ENCODE results near the gene PAPPA2.

The PAPPA2 gene

DNA sequence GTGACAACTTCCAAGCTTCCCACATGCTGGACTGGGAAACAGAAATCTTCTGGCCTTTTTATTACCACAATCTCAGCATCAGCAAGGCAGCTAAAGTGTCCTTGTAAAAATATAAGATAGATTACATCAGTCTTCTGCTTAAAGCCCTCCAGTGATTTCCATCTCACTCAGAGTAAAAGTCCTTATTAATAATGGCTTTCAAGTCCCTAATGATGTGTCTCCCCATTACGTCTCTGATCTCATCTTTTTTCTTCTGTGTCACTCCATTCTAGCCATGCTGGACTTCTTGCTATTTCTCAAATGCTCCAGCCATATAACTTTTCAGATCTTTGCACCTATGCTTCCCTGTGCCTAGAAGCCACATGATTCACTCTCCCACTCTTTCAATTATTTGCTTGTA lies 22.1 kb downstream of the PAPPA2 start:
- in situ Hi-C loops (cut with HindIII; ENCODE audit: low pct_ligation_motif_present, low pct_unique_long_range_greater_than_20kb, low sequenced_read_pairs): no loop called here
- DNase-seq: no peak

DNA sequence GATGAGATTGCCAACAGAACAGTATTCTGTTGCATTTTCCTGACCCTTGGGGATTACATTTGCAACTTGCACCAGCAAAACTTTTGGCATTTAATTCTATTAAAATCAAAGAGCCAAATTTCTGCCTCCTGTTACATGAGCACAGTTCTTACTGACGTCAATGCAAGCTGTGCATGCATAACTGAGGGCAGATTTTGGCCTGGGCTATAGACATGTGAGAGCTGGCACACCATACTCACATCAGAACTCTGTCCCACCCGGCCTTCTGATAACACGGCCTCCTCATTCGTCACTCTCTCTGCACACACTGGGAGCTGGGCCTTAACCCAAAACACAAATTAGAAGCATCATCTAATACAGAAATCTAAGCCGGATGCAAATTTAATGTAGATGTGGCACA lies 31.5 kb downstream of the PAPPA2 start:
- no peak for DNase-seq
- in situ Hi-C loops (cut with HindIII; ENCODE audit: low pct_ligation_motif_present, low pct_unique_long_range_greater_than_20kb, low sequenced_read_pairs): no loop called here

DNA sequence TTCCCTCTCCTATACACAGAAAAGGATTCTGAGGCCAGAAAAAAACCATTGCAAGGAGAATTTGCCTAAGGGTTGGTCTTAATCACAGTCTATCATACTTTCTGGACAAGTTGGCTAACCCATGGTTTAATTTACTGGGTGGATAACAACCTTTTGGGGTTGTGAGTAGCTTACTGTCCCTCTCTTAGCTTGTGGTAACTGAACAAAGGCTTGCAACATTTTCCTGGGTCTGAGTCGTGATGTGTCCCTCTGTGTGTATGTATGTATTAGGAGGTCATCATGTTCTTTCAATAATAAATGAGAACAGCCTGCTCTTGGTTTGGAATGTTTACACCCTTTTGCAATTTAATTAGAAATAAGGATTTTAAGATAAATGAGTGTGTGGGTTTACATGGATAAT lies 36.7 kb downstream of the PAPPA2 start:
- in situ Hi-C loops (cut with HindIII; ENCODE audit: low pct_ligation_motif_present, low pct_unique_long_range_greater_than_20kb, low sequenced_read_pairs): no loop called here
- DNase-seq: no peak

DNA sequence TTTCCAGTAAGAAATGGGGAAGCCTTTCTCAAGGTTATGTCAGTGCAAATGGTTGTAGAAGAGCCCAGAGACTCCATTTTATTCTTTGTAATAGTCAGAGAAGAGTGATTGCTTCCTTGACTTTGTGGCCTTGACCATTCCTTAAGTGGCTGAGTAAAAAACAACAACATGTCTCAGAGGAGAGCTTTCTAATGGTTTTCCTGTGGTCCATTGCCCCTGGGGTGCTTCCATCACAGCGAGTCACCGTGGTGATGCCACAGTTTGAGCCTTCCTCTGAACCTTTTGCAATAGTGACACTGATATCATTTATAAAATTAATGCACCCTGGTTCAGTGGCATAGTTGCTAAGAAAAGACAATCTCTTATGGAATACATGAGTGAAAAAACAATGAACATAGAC lies 38.6 kb downstream of the PAPPA2 start:
- peak; percentile 24 for DNase-seq
- in situ Hi-C loops (cut with HindIII; ENCODE audit: low pct_ligation_motif_present, low pct_unique_long_range_greater_than_20kb, low sequenced_read_pairs): no loop called here

DNA sequence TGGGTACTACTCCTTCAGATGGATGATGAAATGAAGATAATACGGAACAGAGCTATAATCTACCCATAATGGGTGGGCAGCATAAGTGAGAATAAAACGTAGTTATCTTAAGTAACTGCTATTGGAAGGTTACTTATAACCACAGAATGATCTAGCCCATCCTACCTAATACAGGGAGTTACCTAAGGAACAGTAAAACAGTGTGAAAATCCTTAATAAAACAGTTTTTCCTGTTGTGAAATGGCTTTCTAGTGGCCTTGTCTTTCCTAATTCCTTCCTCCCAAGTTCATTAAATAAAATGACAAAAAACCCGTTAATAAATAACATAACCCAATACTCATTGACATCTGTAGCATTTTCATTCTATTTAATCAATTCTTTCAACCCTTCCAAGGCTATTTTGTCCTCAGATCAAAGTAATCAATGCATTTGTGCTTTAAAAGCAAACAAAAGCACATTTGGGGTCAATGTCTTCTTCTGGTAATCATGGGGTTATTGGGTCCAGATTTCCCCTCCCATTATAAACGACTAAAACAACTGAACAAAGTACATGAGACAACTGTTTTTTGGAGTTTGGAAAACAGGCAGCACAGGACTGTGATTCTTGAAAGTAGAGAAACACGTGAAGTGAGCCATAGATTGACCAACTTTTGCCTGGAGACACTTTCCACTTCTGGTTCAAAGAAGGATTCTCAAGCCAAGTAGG lies 42.0 kb downstream of the PAPPA2 start:
- no peak for DNase-seq
- in situ Hi-C loops (cut with HindIII; ENCODE audit: low pct_ligation_motif_present, low pct_unique_long_range_greater_than_20kb, low sequenced_read_pairs): no loop called here

DNA sequence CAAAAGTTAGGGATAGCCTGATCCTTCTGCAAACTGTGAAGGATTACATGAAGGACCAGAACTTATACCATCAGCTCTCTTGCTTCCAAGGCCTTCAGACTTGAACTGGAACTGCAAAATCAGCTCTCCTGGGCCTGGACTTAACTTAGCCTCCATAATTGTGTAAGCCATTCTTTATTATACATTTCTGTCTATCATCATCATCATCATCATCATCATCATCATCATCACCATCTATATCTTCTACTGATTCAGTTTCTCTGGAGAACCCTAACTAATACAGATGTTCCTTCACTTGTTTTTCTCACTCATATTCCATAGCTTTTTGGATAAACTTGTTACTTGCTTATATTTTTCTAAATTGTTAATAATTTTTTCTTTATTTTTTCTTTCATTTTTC lies 50.0 kb downstream of the PAPPA2 start:
- in situ Hi-C loops (cut with HindIII; ENCODE audit: low pct_ligation_motif_present, low pct_unique_long_range_greater_than_20kb, low sequenced_read_pairs): no loop called here
- no peak for DNase-seq

DNA sequence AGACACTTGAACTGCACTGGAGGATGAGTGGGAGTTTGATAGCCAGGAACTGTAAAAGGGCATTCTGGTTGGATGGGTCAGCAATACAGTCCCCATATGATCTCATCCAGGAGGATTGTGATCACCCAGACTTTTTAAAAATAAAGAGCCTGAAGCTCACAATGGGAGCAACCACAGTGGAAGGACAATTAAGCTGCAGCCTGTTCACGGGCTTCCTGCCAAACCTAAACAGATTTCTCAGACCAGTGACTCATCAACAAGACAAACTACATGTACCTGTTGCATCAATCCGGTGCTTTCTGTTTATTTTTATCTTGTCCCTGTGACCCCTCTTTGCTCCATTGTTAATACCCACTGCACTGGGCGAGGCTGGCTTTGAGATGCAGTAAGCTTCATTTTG lies 52.3 kb downstream of the PAPPA2 start:
- in situ Hi-C loops (cut with HindIII; ENCODE audit: low pct_ligation_motif_present, low pct_unique_long_range_greater_than_20kb, low sequenced_read_pairs): no loop called here
- peak; percentile 55 for DNase-seq

DNA sequence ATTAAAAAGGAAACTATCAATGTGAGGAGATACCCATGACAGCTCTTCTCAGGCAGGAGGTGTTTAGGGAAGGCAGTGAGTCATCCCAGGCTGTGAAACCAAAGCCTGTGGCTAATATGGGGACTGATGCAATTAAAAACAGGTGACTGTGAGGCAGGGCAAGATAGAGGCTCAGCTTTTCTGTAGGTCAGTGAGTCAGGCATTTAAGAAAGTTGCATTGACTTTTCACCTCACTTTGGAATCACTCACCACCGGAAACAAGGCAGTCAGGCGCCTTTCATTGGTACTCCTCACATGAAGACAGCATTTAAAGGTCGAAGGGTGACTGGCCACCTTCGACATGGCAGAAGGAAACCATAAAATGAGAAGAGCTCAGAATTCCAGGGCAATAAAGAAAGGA lies 54.5 kb downstream of the PAPPA2 start:
- in situ Hi-C loops (cut with HindIII; ENCODE audit: low pct_ligation_motif_present, low pct_unique_long_range_greater_than_20kb, low sequenced_read_pairs): no loop called here
- DNase-seq: peak; percentile 34

DNA sequence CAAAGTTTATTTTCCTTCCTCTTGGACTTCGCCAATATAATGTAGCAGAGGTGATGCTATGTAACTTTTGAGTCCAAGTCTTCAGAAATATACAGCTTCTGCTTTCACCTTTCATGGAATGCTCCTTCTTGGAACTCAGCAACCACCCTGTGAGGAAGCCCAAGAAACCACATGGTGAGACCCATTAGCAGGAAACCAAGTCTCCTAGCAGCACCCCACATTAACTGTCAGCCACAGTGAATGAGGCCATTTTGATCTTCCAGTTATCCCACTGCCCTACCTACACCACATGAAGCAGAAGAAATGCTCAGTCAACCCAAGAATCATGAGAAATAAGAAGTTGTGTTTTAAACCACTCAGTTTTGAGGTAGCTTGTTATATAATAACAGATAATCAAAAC lies 58.2 kb downstream of the PAPPA2 start:
- DNase-seq: no peak
- in situ Hi-C loops (cut with HindIII; ENCODE audit: low pct_ligation_motif_present, low pct_unique_long_range_greater_than_20kb, low sequenced_read_pairs): no loop called here

DNA sequence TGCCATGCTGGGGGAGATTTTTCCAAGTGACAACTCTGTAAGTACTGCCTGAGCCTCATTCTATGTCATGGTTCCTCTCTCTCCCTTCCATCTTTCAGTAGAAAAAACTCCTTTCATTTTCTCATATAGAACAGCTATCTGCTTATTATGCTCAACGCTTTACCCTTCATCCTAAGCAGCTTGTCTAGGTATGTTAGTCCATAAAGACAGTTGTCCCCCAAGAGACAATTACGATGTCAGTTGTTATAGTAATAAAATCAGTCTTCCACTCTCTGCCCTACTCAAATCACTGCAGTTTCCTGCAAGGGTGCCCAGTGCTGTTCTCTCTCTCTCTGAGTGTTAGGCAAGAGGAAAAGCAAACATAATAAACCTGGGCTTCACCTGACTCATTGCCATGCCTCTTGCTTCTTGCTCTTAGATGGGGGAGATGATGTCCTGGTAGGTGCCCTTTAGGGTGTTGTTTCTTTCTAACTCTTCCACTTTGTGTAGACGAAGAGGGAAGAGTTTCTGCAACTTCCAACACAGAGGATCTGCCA lies 59.4 kb downstream of the PAPPA2 start:
- in situ Hi-C loops (cut with HindIII; ENCODE audit: low pct_ligation_motif_present, low pct_unique_long_range_greater_than_20kb, low sequenced_read_pairs): no loop called here
- DNase-seq: no peak

DNA sequence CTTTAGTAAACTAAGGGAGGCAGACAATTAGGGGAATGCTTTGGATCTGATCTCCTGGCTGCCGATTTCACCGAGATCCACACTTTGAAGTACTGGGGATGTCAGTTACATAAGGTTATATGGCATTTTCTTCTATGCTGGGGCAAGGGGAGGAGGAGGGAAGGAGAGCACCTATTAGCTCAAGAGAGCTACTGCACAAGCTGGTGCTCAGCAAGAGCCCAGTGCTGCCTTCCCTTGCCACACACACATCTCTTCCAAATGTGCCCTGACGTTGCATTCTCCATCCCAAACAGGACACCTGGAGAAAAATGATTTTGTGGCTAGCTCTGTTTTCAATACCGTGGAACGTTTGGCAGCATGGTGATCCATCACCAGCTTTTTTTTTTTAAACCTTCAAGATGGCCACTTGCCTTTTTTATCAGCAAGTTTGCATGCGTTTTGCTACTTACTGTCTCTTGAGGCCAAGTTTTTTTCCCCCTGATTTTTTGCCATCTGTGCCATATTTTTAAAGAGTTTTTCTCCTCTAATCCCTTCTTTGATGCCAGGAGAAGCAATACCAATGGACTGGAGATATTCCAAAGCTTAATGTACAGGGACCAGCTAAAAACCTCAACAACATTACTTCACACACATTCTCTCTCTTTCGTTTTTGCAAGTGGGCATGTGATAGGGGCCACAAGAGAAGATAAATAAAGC lies 66.6 kb downstream of the PAPPA2 start:
- DNase-seq: no peak
- in situ Hi-C loops (cut with HindIII; ENCODE audit: low pct_ligation_motif_present, low pct_unique_long_range_greater_than_20kb, low sequenced_read_pairs): no loop called here

DNA sequence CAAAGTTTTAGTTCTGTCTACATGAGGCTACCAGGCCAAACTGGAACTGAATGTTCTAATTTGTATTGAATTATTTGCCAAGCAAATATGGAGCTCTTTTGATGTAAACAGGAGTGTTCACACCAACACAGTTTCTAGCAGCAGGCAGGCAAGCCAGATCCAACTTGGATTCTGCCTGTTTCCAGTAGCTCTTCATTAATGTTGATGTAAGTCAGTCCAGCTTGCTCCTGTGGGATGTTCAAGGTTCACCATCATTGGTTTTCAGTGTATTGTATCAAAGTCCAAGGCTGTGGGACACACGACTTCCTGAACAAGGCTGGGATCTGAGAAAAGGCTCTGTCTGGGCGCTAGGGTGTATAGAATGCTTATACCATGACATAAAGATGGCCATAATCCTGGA lies 68.1 kb downstream of the PAPPA2 start:
- in situ Hi-C loops (cut with HindIII; ENCODE audit: low pct_ligation_motif_present, low pct_unique_long_range_greater_than_20kb, low sequenced_read_pairs): no loop called here
- DNase-seq: no peak

DNA sequence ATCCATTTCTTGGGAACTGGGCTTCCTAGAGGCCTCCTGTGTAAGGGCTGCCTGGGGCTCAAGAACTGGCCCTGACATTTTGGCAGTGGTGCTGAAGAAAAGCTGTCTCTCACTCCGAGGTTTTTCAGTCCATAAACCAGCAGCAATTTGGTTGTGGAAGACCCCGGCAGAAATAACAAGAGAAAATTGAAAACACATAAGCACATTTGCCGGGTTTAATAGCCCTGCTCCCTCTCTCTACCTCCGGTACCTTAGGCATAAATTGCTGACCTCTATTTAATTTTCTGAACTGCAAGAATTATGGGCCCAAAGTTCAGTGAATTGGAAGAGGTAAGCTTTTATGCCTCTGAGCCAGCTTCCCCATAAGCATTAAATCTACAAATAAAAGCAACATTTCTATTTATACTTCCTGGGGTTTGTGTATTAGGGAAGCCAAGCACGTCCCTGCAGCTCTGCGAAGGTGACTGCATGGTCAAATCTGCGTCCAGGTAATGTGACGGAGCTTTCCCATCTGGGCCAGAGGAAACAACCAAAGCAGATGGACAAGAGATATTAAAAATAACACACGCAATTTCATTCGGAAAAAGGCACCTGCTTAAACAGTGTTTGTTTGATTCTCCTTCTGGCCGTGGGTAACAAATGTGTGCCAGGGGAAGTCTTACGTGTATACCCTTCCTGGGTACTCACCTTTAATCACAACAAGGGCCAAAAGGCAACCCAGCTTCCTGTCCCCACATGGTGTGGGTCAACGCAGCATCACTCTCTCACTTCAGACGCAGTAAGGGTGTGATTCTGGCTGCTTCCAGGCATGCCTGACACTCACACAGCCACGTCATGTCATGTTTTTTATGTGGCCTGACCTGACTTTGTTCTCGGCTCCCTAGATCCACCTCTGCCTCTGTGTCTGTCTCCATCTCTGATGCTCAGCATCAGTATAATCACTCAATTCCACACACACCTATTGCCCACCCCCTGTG lies 69.2 kb downstream of the PAPPA2 start:
- no peak for DNase-seq
- in situ Hi-C loops (cut with HindIII; ENCODE audit: low pct_ligation_motif_present, low pct_unique_long_range_greater_than_20kb, low sequenced_read_pairs): no loop called here

DNA sequence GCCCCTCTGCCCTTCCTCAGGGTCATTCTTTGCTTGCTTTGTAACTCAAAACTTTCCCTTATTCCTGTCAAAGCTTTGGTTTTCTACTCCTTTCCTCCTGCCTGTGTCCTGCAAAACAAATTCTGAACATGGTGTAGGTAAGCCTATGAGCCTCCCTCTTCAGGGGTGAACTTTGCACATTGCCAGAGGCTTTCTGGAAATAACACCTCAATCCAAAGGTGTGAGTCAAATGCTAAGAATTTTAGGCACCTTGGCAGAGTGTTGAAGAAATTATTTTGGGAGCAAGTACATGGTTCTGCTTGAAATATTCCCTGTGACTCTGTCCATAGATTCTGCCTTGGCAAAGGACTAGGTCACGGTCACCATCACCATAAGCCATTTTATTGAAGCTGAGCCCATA lies 70.0 kb downstream of the PAPPA2 start:
- in situ Hi-C loops (cut with HindIII; ENCODE audit: low pct_ligation_motif_present, low pct_unique_long_range_greater_than_20kb, low sequenced_read_pairs): no loop called here
- no peak for DNase-seq

DNA sequence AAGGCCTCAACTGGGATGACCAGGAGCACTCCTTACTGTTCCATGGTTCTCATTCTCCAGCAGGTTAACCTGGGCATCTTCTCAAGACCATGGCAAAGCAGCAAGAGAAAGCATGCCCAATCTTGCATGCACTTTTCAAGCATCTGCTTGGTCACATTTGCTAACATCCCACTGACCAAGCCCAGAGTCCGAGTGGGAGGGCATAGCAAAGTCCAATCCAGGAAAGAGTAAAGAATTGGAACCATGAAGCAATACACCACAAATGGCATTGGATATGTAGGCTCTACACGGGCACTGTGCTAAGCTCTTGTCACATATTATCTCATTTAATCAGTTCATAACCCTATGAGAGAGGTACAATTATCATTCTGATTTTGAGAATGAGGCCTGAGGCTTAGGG lies 73.6 kb downstream of the PAPPA2 start:
- DNase-seq: no peak
- in situ Hi-C loops (cut with HindIII; ENCODE audit: low pct_ligation_motif_present, low pct_unique_long_range_greater_than_20kb, low sequenced_read_pairs): no loop called here

DNA sequence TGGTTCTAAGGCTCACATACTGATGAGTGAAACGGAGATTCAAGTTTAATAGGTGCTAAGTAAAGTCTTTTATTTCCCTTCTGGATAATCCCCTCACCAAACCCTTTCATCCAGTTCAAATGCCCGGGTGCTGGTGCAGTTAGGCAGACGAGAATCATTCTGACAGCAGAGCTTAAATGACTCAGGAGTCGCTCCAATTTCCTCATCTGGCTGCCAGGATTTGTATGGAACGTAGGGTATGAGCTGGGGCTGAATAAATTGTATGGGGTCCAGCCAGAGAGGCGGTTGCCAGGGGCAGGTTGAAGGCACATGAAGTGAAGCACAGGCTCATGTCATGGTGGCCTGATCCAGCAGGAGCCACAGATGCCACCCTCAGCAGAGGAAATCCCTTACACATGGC lies 76.0 kb downstream of the PAPPA2 start:
- DNase-seq: no peak
- in situ Hi-C loops (cut with HindIII; ENCODE audit: low pct_ligation_motif_present, low pct_unique_long_range_greater_than_20kb, low sequenced_read_pairs): no loop called here

DNA sequence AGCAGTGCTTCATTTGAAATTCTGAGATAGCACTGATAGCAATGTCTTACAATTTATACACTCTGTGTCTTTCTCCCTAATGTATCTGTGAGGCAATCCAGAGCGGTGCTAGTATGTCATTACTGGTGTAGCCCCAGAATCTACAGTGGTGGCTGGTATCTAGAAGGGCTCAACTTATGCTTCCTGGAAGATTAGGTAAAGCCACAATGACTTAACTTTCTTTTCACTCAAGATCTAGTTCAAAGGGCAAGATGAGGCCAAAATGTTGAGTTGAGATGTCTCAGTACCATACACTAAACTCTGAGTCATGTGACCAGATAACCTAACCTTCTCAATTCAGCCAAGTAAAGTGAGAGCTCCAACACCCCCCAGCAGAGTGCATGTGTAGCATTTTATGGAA lies 77.5 kb downstream of the PAPPA2 start:
- in situ Hi-C loops (cut with HindIII; ENCODE audit: low pct_ligation_motif_present, low pct_unique_long_range_greater_than_20kb, low sequenced_read_pairs): no loop called here

DNA sequence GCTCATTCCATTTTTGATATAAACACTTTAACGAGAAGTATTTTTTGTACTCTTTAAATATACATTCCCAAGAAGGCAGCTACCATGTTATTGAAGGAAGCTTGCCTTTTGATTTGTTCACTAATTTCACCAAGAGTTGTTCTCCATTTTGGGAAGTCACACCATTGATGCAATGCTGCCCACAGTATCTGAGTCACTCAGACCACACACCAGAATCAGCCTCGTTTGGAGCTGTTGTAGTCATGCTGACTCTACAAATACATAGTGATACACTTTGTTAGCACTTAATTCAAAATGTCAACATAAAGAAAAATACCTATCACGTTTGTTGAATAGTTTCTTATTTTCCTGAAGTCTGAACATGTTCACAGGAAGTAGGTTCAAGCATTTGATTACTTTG lies 78.7 kb downstream of the PAPPA2 start:
- DNase-seq: no peak
- in situ Hi-C loops (cut with HindIII; ENCODE audit: low pct_ligation_motif_present, low pct_unique_long_range_greater_than_20kb, low sequenced_read_pairs): no loop called here

More for the DNA sequence above, 77.5 kb downstream of the PAPPA2 start:
- no peak for DNase-seq

DNA sequence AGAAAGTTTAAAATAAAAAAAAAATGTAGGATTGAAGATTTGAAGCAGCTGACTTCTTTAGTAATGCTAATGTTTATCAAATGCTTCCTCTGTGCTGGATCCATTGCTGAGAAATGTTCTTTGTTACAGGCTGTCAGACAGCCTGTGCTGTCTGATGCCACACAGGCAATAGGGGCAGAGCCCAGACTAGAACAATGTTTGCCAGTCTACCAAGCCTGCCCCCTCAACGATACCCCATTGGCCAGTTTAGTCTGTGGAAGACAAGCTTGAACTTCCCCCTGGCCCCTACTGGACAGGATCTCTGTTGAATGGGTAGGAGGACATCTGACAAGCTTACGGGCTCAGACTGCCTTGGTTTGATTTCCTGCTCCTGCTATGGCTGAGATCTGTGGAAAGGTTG lies 79.4 kb downstream of the PAPPA2 start:
- no peak for DNase-seq
- in situ Hi-C loops (cut with HindIII; ENCODE audit: low pct_ligation_motif_present, low pct_unique_long_range_greater_than_20kb, low sequenced_read_pairs): no loop called here
